SU-DHL-6 (cell line): Measurements from ENCODE around the gene KCTD16.

Experiments used
- H2AFZ ChIP-seq: fragments of 200-600 bp; sonication (generic); 2 replicates; pipeline ENCODE4 v1.6.1; 2014; ENCODE audit warnings: low read depth, mild to moderate bottlenecking, moderate library complexity, mixed read lengths, antibody characterized with exemption, low read length; ENCODE audit not compliant: severe bottlenecking
- H3F3A ChIP-seq: fragments of 200-600 bp; shearing (Covaris generic); 2 replicates; pipeline ENCODE4 v1.6.0; 2016; ENCODE audit warnings: antibody characterized with exemption, mild to moderate bottlenecking; ENCODE audit not compliant: insufficient read depth
- H3K27ac ChIP-seq: fragments of 200-600 bp; sonication (generic); 2 replicates; pipeline ENCODE4 v1.5.1; 2016; ENCODE audit warnings: low read depth, mild to moderate bottlenecking, low read length, moderate library complexity, mixed read lengths
- H3K27me3 ChIP-seq: fragments of 200-600 bp; sonication (generic), shearing (Covaris generic); 2 replicates; pipeline ENCODE4 v1.6.0; 2014; ENCODE audit warnings: mild to moderate bottlenecking, low read length
- H3K36me3 ChIP-seq: fragments of 200-600 bp; sonication (generic); 2 replicates; pipeline ENCODE4 v1.6.1; 2014; ENCODE audit warnings: mild to moderate bottlenecking, low read length, mixed read lengths
- H3K4me2 ChIP-seq: fragments of 300-600, 200-600 bp; shearing (Covaris generic), sonication (generic); 2 replicates; pipeline ENCODE4 v1.6.0; 2014; ENCODE audit warnings: low read length, low read depth, mild to moderate bottlenecking; ENCODE audit not compliant: poor library complexity, severe bottlenecking
- H3K4me3 ChIP-seq: fragments of 200-600 bp; sonication (generic); 2 replicates; pipeline ENCODE4 v1.5.1; 2014; ENCODE audit warnings: antibody characterized with exemption, low read length, mild to moderate bottlenecking, mixed read lengths; ENCODE audit not compliant: insufficient read depth, poor library complexity, severe bottlenecking
- H3K79me2 ChIP-seq: fragments of 200-600 bp; sonication (generic); 2 replicates; pipeline ENCODE4 v1.6.1; 2014; ENCODE audit warnings: mild to moderate bottlenecking, low read length, moderate library complexity; ENCODE audit not compliant: insufficient read depth
- H3K9ac ChIP-seq: fragments of 200-600 bp; sonication (generic); 2 replicates; pipeline ENCODE4 v1.7.0; 2014; ENCODE audit warnings: mild to moderate bottlenecking, low read length
- H3K9me2 ChIP-seq: fragments of 200-600 bp; sonication (generic); replicated peaks from 2 replicates; pipeline ENCODE4 v1.6.1; 2014; ENCODE audit warnings: low read length; ENCODE audit not compliant: insufficient read depth
- H3K9me3 ChIP-seq: fragments of 200-600 bp; sonication (generic); 2 replicates; pipeline ENCODE4 v1.6.1; 2014; ENCODE audit warnings: low read length, mixed read lengths; ENCODE audit not compliant: insufficient read depth
- H4K20me1 ChIP-seq: fragments of 200-600 bp; sonication (generic); 2 replicates; pipeline ENCODE4 v1.6.1; 2014; ENCODE audit warnings: low read depth, mild to moderate bottlenecking, antibody characterized with exemption, low read length, moderate library complexity, mixed read lengths
- EZH2phosphoT487 ChIP-seq: fragments of 200-600 bp; sonication (generic), shearing (Covaris generic); conservative IDR thresholded peaks from 2 replicates; pipeline ENCODE4 v1.6.1; 2018; ENCODE audit warnings: mild to moderate bottlenecking, antibody characterized with exemption, low read length, moderate library complexity, mixed read lengths
- TF ChIP-seq, protein P1 (sequence below): fragments of 200-600 bp; sonication (generic); IDR thresholded peaks from one replicate; pipeline ENCODE4 v1.5.1; 2017; ENCODE audit warnings: antibody characterized with exemption, mild to moderate bottlenecking, low read length, moderate library complexity; ENCODE audit not compliant: insufficient read depth, poor library complexity, severe bottlenecking

The KCTD16 gene

DNA sequence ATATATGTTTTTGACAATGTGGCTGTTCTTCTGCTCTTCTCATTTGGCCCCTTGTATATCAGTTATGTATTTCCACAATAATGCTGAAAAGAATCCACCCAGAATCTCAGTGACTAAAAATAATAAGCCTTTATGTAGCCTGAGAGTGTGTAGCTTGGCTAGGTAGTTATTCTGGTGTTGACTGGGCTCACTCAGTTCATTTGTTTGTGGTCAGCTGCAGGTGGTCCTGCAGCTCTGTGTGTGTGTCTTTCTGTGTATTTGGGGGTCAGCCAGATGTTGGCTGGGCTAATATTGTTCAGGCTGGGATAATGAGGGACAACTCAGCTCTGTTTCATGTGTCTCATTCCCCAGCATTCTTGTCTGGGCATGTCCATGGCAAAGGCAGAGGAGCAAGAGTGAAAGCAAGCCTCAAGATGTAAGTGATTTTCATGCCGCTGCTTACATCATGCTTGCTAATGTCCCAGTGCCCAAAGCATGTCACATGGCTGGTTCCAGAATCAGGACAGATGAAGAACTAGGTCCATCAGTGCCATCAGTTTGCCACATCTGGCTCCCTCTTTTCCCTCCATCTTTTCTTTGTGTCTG is 162.8 kb downstream of the KCTD16 start:
- Histone ChIP-seq H3K4me3 (no peak overlapping the region), H3K79me2 (no peaks in the 10 kb centered on the region), H3K36me3 (no peaks in the 10 kb centered on the region), H3K27me3 (no peaks in the 10 kb centered on the region), H3K4me2 (no peak overlapping the region), H3F3A (no peaks in the 10 kb centered on the region), H4K20me1 (no peaks in the 10 kb centered on the region), H3K27ac (no peak overlapping the region), H3K9me2 (no peaks in the 10 kb centered on the region), H3K9me3 (no peaks in the 10 kb centered on the region), H2AFZ (no peak overlapping the region), H3K9ac (no peak overlapping the region)
- TF ChIP-seq EZH2phosphoT487, result no peak
- TF ChIP-seq, protein P1, sequence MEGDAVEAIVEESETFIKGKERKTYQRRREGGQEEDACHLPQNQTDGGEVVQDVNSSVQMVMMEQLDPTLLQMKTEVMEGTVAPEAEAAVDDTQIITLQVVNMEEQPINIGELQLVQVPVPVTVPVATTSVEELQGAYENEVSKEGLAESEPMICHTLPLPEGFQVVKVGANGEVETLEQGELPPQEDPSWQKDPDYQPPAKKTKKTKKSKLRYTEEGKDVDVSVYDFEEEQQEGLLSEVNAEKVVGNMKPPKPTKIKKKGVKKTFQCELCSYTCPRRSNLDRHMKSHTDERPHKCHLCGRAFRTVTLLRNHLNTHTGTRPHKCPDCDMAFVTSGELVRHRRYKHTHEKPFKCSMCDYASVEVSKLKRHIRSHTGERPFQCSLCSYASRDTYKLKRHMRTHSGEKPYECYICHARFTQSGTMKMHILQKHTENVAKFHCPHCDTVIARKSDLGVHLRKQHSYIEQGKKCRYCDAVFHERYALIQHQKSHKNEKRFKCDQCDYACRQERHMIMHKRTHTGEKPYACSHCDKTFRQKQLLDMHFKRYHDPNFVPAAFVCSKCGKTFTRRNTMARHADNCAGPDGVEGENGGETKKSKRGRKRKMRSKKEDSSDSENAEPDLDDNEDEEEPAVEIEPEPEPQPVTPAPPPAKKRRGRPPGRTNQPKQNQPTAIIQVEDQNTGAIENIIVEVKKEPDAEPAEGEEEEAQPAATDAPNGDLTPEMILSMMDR, result no peak

DNA sequence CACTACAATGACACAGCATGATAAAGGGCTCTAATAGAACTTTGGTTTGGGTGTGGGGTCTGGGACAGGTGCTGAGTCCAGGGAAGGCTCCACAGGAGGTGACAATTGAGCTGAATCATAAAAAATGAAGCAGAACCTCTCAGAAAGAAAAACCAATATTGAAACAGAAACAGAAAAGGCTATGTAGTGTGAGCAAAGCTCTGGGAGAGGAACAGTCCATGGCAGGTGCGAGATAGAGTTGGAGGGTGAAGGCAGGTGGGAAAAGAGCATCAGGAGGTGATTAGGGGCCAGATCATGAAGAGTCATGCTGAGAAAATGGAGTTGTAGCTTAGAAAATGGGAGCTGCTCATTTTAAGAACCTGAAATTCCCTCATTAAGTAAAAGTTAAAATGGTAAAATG is 164.9 kb downstream of the KCTD16 start:
- no peak overlapping the region for H3K9ac ChIP-seq
- H4K20me1 ChIP-seq, result no peaks in the 10 kb centered on the region
- H2AFZ ChIP-seq, result no peak overlapping the region
- H3K36me3 ChIP-seq, result no peaks in the 10 kb centered on the region
- no peak for TF ChIP-seq EZH2phosphoT487
- TF ChIP-seq, protein P1, result no peak
- no peaks in the 10 kb centered on the region for H3K27me3 ChIP-seq
- no peaks in the 10 kb centered on the region for H3F3A ChIP-seq
- H3K27ac ChIP-seq, result no peak overlapping the region
- H3K9me3 ChIP-seq, result no peaks in the 10 kb centered on the region
- H3K4me3 ChIP-seq, result no peak overlapping the region
- no peak overlapping the region for H3K4me2 ChIP-seq
- no peaks in the 10 kb centered on the region for H3K9me2 ChIP-seq
- no peaks in the 10 kb centered on the region for H3K79me2 ChIP-seq

GRCh38 chr5:144336191-144336961 is 165.7 kb downstream of the KCTD16 start:
- TF ChIP-seq, protein P1, result no peak
- TF ChIP-seq EZH2phosphoT487, result no peak
- H3K4me3 ChIP-seq, result no peak overlapping the region
- no peak overlapping the region for H2AFZ ChIP-seq
- H3K9me3 ChIP-seq, result no peaks in the 10 kb centered on the region
- H3K27ac ChIP-seq, result no peak overlapping the region
- no peak overlapping the region for H3K9ac ChIP-seq
- H3K79me2 ChIP-seq, result no peaks in the 10 kb centered on the region
- H3F3A ChIP-seq, result no peaks in the 10 kb centered on the region
- H4K20me1 ChIP-seq, result no peaks in the 10 kb centered on the region
- H3K27me3 ChIP-seq, result no peaks in the 10 kb centered on the region
- no peaks in the 10 kb centered on the region for H3K9me2 ChIP-seq
- no peak overlapping the region for H3K4me2 ChIP-seq
- H3K36me3 ChIP-seq, result no peaks in the 10 kb centered on the region
